Brain microvascular endothelial cell (primary cell): ENCODE results near the gene EGLN3.

ENCODE experiments used
- DNase-seq: peaks from one replicate; pipeline ENCODE4 v3.0.0-alpha.2; 2020
- H3K27ac ChIP-seq: fragments of 250-450 bp; sonication (Bioruptor Pico); 2 replicates; pipeline ENCODE4 v1.5.1; 2020; ENCODE audit warnings: mild to moderate bottlenecking, moderate library complexity
- H3K27me3 ChIP-seq: fragments of 250-450 bp; sonication (Bioruptor Pico); replicated peaks from 2 replicates; pipeline ENCODE4 v1.5.1; 2020; ENCODE audit warnings: mild to moderate bottlenecking
- H3K36me3 ChIP-seq: fragments of 250-450 bp; sonication (Bioruptor Pico); replicated peaks from 2 replicates; pipeline ENCODE4 v1.5.1; 2020; ENCODE audit warnings: mild to moderate bottlenecking
- H3K4me3 ChIP-seq: 2 replicates; pipeline ENCODE4 v1.5.1; 2011; ENCODE audit warnings: low read depth, mild to moderate bottlenecking, control low read depth, low read length, moderate library complexity
- CTCF ChIP-seq: IDR thresholded peaks from 2 replicates; pipeline ENCODE4 v1.5.1; 2011; ENCODE audit warnings: low read depth, mild to moderate bottlenecking, moderate library complexity, low read length, control low read depth, inconsistent platforms; ENCODE audit errors: missing control alignments
- in situ Hi-C: cut with HindIII; loops from 2 replicates; pipeline ENCODE4 v1.10.0; 2017; ENCODE audit warnings: low sequenced_read_pairs, low pct_ligation_motif_present

EGLN3 gene

DNA sequence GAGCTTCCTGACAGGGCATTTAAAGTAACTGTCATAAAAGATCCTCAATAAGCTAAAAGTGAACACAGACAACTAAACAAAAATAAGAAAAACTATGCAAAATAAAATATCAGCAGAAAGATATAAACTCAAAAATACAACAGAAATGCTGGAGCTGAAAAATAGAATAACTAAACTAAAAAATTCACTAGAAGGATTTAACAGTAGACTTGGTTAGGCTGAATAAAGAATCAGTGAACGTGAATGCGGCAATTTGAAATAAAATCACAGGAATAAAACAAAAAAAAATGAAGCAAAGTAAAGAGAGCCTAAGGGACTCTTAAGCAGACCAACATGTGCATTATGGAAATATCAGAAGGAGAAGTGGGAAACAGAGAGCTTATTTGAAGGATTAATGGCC is 74.6 kb downstream of the EGLN3 start:
- in situ Hi-C loops = no loop called here
- H3K27ac ChIP-seq = no peak overlapping the region
- no peaks in the 10 kb centered on the region for H3K36me3 ChIP-seq
- no peak for TF ChIP-seq CTCF
- no peak for DNase-seq
- H3K4me3 ChIP-seq = no peak overlapping the region
- H3K27me3 ChIP-seq = no peaks in the 10 kb centered on the region
